ENCODE measurements around the gene SNX18.

- TF ChIP-seq, protein P1, sequence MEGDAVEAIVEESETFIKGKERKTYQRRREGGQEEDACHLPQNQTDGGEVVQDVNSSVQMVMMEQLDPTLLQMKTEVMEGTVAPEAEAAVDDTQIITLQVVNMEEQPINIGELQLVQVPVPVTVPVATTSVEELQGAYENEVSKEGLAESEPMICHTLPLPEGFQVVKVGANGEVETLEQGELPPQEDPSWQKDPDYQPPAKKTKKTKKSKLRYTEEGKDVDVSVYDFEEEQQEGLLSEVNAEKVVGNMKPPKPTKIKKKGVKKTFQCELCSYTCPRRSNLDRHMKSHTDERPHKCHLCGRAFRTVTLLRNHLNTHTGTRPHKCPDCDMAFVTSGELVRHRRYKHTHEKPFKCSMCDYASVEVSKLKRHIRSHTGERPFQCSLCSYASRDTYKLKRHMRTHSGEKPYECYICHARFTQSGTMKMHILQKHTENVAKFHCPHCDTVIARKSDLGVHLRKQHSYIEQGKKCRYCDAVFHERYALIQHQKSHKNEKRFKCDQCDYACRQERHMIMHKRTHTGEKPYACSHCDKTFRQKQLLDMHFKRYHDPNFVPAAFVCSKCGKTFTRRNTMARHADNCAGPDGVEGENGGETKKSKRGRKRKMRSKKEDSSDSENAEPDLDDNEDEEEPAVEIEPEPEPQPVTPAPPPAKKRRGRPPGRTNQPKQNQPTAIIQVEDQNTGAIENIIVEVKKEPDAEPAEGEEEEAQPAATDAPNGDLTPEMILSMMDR (conservative IDR thresholded peaks at IDR 0.05) = no peak
- TF ChIP-seq ZFX (IDR thresholded peaks at IDR 0.05) = no peak
Observed at GRCh38 chr5:54520438-54520846, 2.9 kb downstream of the SNX18 start.

Data from C4-2B (cell line).